GM21423 (cell line): ENCODE data around the gene DSC2.

Experiments
- ATAC-seq: cut with Tn5 transposase; IDR thresholded peaks from one replicate; pipeline ENCODE4 v1.9.1; 2021; ENCODE audit warnings: mild to moderate bottlenecking, moderate library complexity; ENCODE audit not compliant: unreplicated experiment

DSC2 gene

DNA sequence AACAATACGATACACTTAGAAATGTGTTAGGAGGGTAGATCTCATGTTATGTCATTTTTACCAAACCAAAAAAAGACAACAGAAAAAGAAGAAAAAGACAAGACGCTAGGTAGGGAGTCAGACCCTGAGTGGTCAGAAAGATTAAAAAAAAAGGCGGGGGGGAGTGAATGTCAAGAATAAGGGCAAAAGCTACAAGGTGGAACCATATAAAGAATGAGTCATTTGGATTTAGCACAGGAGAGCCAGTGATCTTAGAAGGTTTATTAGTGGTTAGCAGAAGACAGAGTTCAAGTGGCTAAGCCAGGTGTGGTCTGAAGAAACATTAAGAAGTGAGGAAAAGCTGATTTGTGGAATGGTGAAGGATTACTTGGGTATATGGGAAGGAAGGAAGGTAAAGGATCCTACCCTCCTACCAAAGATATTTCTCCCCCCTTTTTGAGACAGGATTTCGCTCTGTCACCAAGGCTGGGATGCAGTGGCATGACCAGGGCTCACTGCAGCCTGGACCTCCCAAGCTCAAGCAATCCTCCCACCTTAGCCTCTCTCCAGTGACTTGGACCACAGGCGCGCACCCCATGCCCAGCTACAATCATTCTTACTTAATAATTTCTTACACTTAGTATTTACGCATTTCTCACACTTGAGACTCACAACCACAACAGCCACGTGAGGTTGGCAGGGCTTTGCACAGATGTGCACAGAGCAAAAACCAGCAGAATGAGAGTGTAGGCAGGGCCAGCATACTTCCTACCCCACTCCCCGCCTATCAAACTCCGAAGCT lies 2.6 kb downstream of the DSC2 start:
- no peak for ATAC-seq

DNA sequence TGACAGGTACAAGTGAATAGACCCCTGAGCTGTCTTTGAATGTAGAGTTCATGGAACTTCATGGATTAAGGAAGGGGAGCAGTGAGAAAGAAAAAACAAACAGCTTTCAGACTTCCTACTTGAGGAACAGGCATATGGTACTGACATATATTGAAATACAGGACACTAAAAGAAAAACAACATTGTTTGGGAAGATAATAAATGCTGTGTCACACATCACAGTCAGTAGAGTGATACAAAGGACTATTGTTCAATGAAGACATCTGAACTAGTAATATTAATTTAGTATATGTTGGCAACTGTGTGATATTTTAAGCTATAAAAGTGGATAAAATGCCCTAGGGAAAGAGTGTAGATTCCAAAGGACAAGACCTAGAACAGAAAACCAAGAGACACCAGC lies 3.3 kb downstream of the DSC2 start:
- no peak for ATAC-seq

DNA sequence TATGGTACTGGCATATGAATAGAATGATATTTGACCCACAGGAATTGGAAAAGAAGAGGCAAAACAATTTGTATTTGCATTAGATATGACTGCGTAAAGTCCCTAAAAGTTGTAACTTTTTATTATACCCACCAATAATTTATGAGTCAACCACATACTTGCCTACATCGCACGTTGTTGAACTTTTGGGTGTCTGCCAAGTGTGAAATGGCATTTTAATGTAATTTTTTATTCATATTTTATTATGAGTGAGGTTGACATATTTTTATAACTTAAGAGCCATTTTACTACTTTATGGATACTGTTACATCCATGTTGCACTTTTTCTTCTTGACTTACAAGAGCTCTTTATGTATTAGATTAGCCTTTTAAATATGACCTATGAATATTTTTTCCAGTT lies 4.6 kb downstream of the DSC2 start:
- no peak for ATAC-seq

DNA sequence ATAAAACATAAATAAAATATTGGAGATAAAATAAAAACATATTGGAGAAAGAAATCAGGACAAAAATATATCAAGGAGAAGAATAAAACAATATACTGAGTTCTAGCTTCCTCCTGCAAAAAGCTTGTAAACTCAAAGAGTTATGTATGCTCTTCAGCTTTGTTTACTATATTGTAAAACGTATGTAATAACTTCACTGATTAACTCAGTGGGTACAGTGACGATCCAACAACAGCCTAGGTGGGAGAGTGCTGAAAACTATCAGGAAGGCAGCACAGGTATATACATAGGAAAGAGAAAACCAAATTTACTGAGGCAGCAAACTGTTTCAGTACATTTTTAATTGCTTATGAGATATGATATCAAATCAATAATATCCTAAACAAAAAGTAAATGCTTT lies 8.3 kb downstream of the DSC2 start:
- ATAC-seq, result no peak

DNA sequence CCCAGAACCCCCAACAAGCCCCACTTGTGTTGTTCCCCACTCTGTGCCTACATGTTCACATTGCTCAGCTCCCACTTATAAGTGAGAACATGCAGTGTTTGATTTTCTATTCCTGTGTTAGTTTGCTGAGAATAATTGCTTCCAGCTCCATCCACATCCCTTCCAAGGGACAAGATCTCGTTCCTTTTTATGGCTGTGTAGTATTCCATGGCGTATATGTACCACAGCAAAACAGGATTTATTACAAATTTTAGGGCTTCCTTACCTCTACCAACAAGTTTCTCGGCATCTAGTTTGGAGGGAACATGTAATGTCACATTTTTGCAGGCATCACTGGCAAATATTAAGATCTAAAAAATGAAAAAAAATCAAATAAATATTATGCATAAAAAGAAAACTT lies 8.9 kb downstream of the DSC2 start:
- no peak for ATAC-seq

DNA sequence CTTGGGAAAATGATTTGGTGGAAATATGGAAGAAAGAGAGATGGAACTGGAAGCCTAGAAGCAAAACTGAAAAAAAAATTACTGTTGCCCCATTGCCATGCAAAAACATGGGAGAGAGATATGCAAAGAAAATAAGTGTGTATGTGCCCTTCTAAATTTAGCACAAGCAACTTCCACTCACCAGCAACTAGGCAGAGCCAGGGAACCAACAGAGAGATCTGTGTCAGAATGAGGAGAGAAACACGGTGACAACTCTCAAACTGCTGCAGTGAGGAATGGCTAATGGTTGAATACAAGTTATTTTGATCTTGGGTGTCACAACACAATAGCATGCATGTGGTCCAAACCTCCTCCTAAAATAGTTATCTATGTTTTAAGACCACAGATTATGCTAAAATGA lies 10.9 kb downstream of the DSC2 start:
- ATAC-seq, result no peak

DNA sequence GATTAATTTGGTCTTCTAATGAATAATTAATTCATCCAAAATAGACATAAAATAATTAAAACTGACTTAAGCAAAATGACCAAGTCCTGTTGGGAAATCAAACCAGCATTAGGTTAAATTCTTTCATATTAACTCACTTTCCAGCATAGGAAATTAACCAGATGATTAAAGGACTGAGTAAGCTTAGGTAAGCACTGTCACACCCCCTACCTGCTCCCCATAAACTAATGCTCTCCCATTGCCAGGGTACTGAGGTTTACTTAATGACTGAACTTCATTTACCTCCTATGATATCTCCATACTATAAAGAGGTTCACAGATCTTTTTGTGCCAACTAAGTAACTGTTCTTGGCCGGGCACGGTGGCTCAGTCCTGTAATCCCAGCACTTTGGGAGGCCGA lies 13.7 kb downstream of the DSC2 start:
- no peak for ATAC-seq

DNA sequence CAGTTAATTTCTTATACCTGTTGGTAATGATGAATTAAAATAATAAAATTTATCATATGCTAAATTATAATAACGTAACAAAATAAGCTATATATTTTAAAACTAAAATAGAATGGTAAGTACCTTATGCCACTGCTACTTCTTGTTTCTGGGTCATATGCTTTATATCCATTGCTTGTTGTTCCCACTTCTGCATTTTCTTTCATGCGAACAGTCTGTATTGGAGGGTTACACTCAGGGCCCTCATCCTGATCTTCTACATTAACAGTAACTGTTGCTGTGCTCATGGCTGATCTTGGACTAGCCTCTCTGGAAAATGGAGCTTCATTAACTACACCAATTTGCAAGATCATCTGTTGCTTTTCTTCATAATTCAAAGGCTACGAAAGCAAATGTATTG lies 22.2 kb downstream of the DSC2 start:
- ATAC-seq, result no peak

DNA sequence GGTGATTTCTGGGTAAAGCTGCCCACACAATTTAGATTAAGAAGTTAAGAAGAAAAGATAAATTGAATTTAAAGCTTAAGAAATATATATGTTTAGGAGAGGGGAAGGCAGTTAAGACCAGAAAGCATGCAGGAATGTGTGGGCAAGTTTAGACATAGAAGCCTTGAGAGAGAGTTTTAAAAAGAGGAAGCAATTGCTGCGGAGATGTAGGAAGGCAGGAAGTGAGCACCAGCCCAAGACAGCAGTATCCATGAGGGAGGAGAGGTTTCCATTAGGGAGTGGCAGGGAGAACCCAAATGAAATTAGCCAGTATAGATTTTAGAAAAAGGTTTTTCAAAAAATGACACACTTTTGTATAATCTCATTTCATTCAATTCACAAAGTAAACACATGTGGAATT lies 24.3 kb downstream of the DSC2 start:
- no peak for ATAC-seq

DNA sequence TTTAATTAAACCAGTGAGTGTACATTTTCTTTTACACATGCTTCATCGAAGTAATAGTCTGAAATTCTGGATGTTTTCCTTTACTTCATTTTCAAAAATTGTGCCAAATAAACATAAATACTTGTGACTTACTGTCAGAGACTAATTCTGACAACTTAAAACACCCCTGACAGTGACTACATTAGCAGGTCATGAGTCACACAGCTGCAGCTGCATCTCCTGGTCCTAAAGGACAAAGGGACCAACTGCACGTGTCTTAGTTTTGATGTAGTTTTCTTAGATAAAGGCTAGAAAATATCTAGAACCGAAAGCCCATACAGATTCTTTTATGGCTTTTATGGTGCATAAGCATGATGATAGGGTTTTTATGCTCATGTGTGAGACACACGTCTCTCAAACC lies 30.0 kb downstream of the DSC2 start:
- no peak for ATAC-seq

DNA sequence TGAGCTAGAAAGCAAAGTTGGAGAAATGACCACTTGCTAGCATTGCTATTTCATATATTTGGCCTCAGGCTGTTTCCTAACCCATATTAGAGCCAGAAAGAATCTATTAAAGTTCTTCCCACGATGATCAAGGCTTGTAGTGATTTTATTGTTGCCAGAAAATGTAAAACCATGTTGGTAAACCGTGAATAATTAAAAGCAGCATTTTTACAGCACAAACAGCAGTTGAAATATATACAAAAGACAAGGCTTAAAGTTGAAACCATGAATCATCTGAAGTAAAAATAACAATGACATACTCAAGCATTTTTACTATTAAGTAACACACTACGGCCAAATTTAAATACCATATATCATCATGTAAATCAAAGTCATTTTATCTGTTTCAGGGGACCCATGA lies 32.0 kb downstream of the DSC2 start:
- ATAC-seq, result no peak

DNA sequence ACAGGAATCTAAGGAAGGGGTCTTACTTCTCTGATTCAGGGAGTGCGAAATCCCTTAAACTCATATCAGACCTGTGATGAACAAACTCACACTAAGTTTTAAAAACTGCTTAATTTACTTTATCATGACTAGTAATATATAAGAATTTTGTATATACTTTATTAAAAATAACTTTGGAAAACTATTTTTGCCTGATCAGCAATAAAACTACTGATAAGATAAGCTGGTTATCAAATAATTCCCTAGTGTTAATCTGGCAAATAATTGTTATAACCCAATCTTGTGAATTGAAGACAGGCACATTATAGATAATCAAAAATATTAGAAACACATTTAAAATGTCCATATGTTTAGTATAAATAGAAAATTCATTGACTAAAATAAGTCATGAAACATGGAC lies 36.0 kb downstream of the DSC2 start:
- ATAC-seq, result no peak

DNA sequence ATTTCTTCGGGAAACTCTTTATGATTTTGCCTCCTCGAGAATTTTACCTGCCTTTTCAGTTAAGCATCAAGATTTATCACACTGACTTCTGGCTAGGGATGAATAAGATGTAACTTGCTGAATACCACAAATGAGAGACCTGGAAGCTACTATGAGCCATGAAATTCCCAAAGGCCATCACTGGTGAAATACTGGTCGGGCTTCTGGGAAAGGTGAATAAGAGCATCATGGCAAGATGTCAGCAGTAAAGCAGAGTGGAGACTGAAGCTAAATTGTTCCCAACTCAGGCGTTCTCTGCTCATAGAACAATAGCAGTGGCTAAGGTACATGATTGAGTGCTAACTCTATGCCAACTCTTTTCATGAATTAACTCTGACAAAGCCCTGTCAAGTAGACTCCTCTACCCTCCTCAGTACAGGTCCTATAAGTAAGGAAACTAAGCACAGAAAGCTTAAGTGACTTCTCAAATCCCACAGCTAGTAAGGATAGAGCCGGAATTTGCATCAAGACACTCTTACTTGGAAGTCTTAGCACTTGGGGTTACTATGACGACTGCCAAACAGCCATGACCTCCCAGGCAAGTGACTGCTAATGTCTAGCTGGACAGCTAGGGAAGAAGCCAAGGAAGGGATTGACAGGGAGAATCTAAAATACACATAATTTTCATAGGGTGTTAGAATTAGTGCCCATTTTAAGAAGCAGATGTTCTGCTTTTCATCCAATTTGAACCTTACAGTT lies 37.0 kb downstream of the DSC2 start:
- no peak for ATAC-seq

DNA sequence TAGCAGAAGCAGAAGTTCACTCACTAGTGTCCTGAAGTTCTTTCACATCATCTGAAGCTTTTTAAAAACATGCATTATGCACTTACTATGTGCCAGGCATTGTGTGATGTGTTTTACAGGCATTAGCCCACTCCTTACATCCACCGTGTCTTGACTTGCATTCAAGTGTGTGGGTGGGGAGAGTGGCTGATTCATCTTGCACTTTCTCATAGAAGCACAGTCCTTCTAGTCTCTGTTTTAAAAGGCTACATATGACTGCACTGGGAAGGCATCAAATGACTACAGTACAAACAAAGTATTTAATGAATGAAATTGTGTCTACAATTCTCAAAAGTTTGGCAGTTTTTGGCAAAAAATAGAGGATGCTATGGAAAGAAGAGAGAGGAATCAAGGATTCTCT lies 38.1 kb downstream of the DSC2 start:
- no peak for ATAC-seq

DNA sequence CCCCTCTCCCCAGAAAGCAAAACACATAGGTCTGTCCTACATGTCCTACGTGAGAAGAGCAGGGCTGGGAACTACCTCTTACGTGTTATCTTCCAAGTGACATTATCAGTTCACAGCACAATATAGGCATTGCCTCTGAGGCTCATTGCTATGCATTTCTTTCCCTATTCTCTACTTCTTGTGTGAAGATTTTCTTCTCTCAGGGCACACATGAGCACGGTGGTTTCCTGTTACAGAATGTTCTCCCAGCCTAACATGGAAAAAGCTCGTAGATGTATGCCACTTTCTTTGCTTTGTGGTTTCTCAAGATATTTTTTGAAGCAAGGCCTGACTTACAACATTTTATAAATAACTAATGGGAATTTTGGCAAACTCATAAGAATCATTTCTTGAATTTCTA lies 40.3 kb downstream of the DSC2 start:
- ATAC-seq, result peak; percentile 58

DNA sequence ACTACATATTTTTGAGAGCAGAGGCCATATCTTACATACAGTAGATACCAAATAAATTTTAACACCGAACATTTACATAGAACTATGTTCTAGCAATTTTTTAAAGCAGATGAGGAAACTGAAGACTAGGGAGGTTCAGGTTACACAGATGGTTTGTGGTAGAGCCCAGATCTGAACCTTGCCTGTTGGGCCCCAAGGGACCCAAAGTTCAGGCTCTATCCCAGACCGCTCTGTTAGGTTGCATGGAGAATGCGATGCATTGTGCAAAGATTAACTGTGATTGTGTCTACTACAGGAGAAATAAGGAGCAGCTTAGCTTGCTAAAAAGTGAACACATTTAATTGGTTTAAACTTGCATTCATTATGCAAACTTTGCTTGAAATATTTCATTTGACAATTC lies 43.3 kb downstream of the DSC2 start:
- ATAC-seq, result no peak

DNA sequence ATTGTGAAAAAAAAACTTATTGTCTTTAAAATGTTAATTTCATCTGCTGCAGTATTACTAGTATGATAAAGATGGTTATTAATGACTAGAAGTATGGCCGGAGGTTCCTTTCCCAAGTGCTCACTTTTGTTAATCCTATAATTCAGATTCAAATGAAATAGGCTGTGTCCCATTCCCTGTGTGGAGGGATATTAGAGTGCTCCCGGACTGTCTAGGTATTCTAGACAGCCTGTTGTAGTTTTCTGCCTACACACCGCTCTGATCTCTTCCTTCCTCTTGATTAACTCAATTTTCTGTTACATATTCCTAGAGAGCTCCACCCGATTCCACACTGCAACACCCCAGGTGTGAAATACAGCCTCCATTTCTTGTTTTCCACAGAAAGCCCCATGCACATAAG lies 44.3 kb downstream of the DSC2 start:
- ATAC-seq, result no peak

DNA sequence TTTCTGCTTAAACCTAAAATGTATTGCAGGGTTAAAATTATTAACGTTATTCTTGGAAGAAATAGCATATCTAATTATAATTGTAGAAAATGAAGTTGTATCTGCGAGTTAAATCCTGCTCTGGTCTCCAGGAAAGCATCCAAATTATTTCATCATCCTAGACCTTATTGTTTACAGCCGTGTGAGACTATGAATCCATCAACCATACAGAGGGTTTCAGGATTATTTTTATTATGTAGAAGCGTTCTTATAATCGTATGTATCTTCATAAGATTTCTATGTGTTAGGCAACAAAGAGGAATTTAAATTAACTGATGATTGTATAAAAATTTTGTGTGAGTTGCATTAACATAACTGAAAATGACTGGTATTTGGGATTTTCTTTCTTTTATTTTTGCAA lies 45.2 kb downstream of the DSC2 start:
- no peak for ATAC-seq

DNA sequence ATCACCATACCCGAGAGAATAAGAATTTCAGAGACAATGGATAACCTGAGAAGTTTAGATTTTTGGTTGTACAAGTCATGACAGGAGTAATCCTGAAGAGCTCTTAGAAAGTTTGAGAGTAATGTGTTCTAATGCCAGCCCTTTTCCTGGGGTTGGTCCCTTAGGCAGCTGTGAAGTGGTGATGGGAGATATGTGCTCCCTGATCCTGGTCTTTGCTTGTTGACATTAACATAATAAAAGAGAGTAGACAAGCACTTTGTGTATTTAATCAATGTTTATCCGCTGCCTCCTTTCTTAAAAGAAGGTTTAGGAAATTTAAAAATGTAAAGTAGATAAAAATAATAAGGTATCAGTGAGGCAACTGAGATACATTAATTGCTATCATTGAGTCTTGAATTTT lies 45.9 kb downstream of the DSC2 start:
- ATAC-seq, result no peak

DNA sequence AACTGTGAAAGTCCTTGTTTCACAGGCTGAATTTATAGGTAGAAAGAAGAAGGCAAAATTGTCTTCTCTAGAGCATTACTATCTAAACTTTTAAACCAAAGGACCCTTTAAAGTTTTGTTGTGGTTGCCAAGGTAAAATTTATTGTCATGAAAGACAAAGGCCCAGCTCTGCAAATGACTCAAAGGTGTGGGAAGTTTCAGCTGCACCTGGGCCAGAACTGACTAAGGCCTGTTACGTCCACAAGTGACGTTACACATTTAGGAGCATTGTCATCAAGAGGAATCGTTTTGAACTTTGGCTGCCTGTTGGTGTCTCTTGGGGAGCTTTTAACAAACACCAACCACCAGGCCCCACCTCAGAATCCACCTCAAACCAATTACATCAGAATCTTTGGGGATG lies 51.6 kb downstream of the DSC2 start:
- no peak for ATAC-seq

DNA sequence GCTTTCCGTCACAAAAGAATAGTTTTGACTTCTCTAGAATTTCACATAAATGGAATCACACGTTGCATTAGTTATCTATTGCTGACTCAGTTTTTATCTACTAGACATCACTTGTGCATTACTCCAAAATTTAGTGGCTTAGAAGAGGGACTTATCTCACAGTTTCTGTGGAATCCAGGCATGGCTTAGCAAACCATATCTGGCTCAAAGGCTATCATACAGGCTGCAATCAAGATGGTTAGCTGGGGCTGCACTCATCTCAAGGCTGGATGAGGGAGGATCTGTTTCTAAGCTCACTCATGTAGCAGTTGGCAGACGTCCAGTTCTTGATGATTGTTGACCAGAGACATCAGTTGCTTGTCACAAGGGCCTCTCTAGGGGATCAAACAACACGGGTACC lies 53.0 kb downstream of the DSC2 start:
- no peak for ATAC-seq

DNA sequence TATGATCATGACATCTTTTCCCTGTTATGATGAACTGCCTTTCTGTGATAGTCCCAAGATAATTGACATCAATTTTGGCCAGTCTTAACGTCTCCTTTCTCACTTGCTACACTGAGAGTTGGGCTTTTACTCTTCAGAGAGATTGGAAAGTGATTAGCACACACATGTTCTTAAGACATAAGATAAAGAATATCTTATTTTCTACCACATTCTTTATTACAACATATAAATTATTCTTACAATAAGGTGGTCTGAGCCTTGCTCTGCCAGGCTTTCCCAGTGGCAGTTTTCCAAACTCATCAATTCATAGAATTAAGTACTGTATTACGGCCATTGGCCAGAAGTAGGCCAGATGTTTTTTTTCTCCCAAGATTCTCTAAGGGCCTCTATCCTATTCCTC lies 54.0 kb downstream of the DSC2 start:
- ATAC-seq, result no peak

DNA sequence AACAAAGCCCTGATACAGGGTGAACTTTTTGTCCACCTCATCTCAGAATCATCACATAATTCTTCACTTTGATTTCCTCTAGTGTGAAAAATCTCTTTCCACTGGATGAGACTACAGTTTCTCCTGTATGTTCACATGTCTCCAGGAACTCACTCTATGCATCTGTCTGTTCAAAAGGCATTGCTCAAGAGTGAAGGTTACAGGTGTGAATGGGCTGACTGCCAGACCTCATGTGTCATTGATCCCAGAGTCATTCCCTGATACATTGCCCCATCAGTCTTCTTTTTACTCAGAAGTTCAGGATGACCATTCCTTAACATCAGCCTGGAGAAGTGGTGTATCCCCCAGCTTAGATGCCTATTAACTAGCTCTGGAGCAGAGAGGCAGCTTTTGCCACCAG lies 55.3 kb downstream of the DSC2 start:
- no peak for ATAC-seq
